Limb (tissue), 2 donors: ENCODE measurements around the gene IL10RB.
"Not testable (repeated sequence)": the region's sequence is repeated elsewhere in the genome, so short reads cannot be mapped to it uniquely, and the experiment has no call there.

ENCODE experiments used
- DNase-seq, 2 donors: peaks; one replicate each; pipeline ENCODE4 v3.0.0-alpha.2; 2016; ENCODE audit errors: extremely low spot score in 2 of 2

IL10RB gene

DNA sequence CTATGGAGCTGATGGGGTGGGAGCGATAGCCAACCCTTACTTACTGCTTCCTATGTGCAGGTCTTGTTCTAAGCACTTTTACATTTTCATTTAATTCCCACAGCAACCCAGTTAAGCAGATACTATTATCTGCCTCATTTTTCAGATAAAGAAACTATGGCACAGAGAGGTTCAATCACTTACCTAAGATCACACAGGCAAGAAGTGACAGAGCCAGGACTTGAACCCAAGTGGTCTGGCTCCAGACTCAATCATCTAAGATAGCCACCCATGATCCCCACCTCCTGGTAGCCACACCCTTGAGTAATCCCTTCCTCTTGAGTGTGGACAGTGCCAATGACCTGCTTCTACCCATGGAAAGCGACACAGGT lies 35.5 kb downstream of the IL10RB start:
- DNase-seq = no peak

DNA sequence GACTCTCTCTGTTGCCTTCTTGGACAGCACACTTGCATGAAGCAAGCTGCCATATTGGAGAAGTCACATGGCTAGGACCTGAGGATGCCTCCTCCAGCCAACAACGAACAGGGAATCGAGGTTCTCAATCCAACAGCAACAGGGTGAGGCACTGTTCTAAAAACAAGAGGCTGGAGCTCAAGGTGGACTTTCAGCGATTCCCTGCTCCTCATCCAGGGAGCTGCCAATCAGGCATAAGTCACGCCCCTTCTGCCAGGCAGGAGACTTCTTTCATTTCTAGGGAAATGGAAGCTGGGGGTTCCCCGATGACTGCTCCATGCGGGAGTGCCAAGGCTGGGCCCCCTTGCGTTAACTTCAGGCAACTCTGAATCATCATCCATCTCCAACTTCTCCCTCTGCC lies 35.9 kb downstream of the IL10RB start:
- no peak for DNase-seq

DNA sequence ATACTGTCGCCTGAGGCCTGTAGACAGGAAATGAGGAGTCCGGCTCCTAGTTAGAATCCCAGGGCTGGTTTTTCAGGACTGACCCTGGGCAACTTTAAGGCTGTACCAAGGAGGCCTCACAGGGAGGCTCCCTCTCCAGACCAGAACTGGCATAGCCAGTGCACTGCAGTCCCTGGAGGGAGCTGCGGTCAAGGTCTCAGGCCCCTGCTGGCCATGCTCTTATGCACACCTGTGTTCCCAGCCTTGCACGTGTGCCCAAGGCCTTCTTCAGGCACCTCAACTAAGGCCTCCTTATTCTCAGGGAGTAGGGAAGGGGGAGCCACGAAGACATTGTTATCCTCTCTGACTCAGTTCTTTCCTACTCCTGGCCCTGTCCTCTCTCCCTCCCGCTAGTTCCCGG lies 36.6 kb downstream of the IL10RB start:
- DNase-seq = no peak

DNA sequence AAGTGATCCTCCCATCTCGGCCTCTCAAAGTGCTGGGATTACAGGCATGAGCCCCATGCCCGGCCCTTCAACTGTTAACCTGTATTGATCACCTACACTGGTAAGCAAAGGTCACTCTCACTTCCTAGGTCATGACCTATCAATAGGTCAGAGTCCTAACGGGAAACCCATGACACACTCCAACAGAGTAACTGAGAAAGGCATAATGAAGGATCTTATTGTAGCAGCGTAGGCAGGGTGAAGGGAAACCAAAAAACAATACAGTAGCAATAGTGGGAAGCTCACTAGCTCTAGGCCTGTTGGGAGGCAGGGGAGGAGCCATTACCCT lies 39.1 kb downstream of the IL10RB start:
- DNase-seq = no peak

DNA sequence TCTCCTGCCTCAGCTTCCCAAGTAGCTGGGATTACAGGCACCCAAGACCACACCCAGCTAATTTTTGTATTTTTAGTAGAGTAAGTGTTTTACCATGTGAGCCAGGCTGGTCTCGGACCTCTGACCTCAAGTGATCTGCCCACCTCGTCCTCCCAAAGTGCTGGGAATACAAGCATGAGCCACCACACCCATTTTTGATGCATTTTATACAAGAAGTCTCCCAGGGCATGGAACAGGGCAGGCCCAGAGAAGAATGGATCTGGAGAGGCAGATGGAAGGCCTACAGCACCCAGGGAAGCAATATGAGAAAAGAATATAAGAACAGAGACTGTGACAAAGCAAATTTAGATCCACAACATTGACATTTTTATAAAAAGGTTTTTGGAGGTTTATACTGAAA lies 39.8 kb downstream of the IL10RB start:
- no peak for DNase-seq

DNA sequence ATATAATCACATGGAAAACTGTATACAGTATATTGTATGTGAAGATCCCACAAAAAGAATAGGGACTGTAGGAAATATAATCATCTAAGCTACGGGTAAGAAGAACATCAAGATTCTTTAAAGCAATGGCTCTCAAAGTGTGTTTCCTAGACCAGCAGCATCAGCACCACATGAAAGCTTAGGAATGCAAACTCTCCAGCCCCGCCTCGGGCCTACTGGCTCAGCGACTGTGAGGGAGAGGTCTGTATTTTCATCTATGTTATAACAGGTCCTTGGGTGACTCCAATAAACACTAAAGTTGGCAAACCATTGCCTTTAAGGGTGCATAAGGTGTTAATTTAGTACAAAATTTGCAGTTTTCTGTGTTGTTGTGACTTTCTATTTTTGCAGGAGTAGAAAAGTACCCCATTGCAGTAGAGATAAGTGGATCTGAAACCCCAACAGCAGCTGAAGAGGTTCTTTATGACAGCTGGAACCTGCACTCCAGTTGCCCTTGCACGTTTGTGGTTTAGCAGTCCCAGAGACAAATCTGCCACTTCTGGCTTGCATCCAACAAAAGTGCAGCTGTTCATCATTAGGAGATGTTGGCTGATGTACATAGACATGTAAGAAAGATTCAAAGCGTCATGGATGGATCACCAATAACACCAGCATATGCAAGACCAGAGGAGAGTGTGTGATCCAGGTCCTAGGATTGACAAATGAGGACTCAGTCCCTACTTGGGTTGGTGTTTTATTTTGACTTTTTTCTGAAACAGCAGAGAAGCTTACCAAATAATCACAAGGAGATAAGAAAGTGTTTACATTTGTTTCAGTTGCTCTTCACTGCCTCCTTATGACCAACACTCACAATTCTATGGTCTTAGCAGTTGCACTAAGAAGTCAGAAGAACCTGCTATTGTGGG lies 42.7 kb downstream of the IL10RB start:
- DNase-seq = peak; percentile 57 to 67

DNA sequence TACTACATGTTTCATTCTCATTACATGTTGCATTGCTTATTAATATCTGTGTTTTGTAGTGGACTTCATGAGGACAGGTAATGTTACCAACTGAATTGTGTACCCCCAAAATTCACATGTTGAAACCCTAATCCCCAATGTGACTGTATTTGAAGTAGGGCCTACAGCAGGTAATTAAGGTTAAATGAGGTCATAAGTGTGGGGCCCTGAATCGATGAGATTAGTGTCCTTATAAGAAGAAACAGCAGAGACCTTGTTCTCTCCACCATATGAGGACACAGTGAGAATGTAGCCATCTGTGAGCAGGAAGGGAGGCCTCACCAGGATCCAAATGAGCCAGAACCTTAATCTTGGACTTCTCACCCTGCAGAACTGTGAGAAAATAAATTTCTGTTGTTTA lies 43.6 kb downstream of the IL10RB start:
- no peak for DNase-seq

DNA sequence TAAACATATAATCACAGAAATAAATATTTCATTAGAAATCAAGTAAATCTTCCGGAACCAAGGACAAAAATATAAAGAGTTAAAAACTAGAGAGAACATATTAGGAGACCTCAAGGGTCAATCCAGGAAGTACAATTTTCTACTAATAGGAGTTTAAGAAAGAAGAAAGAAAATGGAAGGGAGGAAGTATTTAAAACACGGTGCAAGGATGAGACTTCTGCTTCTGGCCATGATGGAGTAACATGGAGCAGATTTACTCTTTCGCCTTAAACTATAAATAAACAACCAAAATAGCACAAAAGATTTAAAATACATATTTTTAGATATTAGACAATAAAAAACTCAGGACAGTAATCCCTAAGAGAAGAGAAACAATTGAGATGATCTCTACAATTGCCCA lies 46.0 kb downstream of the IL10RB start:
- DNase-seq = no peak

DNA sequence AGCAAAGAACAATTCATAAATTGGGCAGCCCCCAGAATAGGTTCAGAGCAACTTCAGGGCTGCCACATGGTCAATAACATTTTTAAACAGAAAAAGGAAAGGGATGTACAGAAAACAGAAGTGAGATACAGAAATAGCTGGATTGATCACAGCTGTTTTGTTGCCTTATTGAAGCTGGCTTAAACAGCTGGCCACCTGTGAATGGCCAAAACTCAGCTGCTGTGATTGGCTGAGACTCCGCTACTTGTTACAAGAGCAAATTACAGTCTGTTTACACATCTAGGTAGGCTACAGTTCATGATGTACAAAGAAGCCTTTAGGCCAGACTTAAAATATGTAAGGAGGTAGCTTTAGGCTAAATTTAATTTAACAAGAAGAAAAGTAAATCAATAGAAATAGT lies 47.0 kb downstream of the IL10RB start:
- DNase-seq = no peak

DNA sequence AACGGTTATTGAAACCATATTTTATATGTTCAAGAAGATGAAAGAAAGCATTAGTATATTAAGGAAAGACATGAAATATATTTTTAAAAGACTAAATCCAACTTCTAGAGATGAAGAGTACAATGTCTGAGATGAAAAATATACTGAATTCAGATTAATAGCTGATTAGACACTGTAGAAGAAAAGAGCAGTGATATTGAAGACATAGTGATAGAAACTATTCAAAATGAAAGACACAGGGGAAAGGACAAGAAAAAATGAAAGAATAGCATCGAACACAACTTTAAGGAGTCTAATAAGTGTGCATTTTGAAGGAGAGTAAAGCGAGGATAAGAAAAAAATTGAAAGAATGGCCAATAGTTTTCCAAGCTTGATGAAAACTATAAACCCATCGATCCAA lies 47.4 kb downstream of the IL10RB start:
- DNase-seq = no peak

DNA sequence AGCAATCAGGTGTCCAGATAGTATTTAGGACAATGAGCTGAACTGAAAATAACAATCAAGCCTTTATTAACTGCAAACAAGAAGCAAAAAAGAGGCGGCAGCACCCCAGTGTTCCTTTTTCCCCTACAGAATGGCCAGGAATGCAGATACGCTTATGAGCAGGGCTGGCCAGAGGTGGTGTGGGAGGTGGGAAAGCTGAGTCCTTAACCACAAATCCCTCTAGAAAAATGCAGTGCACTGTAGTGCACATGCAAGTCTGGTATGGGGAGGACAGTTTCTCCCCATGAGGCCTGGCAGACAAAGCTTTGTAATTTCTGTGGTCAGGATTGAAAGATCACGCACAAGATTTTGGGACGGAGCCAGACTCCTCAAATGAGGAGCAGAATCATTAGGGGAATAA lies 47.9 kb downstream of the IL10RB start:
- no peak for DNase-seq

DNA sequence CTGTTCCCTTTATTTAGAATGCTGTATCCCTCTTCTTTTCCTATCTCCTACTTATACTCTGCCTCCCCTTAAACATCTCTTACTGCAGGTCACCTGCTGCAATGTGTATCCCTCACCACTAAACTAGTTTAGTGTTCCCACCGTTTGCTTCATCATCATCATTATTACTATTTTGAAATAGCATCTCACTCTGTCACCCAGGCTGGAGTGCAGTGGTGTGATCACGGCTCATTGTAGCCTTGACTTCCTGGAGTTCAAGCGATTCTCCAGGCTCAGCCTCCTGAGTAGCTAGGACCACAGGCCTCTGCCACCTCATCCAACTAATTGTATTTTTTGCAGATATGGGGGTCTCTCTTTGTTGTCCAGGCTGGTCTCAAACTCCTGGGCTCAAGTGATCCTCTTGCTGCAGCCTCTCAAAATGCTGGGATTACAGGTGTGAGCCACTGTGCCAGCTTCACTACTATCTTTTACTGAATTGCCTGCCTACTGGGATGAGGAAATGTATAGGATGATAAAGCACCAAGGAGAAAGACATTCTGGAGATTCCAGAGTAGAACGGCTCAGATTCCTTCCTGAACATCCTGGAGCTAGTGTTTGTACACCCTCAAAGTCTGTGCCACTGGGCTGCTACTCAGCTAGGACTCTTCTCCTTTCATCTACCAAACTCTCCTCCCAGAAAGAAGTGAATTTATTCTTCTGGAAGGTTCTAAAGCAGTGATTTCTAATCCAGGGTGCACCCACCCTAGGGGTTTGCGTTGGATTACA lies 50.0 kb downstream of the IL10RB start:
- no peak for DNase-seq

DNA sequence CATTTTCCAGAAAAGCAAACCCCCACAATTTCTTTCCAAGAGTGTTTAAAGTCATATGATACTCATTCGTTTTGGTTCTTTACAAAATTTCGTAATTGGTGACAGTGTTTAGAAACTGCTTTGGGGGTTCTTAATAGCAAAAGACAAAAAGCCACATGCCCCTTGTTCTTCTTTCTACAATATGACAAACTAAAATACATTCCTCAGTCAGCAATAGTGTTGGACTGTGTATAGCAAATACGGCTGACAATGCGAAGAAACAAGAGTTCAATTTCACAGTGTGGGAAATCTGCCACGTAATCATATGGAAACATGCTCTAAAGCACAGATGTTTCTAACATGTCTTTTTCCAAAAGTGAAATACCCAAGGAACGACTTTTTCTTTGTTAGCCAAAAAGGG lies 51.0 kb downstream of the IL10RB start:
- peak in 1 of 2 donors; percentile 63 for DNase-seq

DNA sequence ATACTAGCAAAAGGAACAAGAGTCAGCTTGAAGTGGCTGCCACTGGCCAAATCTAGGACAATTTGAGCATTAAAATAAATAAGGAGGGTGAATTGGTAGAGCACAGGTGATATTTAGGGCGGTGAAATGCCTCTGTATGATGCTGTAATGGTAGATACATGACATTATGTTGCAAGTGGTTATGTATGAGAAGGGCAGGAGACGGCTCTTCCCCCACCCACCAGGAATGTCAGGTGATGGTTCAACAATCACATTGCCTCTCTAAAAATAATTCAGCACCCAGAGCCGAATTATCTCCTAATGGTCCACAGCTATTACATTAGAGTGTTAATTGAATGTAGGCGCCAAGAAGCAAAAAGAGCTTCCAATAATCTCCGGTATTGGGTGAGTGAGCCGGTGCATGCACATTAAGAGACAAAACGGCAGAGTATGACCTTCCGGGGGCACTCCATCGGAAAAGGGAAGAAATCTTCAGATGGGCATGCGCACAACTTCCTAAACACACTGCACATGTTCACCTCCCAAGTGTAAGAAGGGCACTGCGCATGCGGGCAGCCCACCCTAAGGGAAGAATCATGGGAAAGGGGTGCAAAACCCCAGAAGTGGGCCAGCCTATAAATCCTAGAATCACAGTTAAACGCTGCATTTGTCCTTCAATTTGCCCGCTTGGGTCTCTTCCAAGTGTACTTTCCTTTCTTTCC lies 51.8 kb downstream of the IL10RB start:
- no peak for DNase-seq

DNA sequence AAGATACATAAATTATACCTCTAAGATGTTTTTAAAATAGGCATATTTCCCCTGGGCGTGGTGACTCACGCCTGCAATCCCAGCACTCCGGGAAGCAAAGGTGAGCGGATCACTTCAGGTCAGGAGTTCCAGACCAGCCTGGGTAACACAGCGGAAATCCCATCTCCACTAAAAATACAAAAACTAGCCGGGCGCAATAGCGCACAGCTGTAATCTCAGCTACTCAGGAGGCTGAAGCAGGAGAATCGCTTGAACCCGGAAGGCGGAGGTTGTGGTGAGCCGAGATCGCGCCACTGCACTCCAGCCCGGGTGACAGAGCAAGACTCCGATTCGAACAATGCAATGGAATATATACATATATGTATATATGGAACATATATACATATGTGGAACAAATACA lies 54.8 kb downstream of the IL10RB start:
- not testable (repeated sequence) for DNase-seq

DNA sequence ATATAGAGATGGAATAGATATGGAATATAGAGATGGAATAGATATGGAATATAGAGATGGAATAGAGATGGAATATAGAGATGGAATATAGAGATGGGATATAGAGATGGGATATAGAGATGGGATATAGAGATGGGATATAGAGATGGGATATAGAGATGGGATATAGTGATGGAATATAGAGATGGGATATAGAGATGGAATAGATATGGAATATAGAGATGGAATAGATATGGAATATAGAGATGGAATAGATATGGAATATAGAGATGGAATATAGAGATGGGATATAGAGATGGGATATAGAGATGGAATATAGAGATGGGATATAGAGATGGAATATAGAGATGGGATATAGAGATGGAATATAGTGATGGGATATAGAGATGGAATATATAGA lies 57.4 kb downstream of the IL10RB start:
- DNase-seq = not testable (repeated sequence)

DNA sequence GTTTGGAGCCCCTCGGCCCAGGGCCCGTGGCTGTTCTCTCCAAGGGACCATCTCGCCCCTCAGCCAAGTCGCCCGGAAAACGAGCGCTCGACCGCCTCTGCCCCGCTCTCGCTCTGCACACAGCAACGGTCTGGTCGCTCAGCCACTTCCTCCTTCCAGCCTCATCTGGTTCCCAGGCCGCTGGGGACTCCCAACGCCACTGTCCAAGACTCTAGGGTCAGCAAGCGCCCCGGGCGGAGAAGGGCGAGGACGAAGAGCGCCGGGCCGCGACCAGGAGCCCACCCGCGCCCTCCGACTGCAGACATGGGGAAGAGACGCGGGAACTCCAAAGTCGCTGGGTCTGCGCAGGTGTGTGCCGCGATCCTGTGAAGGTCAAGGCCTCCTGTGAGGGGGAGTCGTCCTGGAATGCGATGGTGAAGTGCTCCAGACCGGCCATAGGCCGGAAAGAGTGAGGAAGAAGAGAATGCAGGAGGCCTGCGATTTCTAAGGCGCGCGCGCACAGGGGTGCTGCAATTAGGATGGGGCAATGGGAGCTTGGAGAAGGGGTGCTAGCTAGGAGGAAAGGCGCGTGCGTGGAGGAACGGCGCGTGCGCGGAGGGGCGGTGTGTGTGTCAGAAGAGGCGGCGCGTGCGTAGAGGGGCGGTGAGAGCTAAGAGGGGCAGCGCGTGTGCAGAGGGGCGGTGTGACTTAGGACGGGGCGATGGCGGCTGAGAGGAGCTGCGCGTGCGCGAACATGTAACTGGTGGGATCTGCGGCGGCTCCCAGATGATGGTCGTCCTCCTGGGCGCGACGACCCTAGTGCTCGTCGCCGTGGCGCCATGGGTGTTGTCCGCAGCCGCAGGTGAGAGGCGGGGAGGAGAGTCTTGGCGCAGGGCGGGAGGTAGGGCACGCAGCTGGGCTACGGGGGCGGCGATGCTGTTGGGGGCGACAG lies 58.4 kb downstream of the IL10RB start, which contains the start of gene IFNAR1:
TSS of gene IFNAR1 (plus strand) at position 680 of the 931 bp plus-strand sequence. CDS start at position 766, 86 bp downstream.
- DNase-seq = peak; percentile 100

DNA sequence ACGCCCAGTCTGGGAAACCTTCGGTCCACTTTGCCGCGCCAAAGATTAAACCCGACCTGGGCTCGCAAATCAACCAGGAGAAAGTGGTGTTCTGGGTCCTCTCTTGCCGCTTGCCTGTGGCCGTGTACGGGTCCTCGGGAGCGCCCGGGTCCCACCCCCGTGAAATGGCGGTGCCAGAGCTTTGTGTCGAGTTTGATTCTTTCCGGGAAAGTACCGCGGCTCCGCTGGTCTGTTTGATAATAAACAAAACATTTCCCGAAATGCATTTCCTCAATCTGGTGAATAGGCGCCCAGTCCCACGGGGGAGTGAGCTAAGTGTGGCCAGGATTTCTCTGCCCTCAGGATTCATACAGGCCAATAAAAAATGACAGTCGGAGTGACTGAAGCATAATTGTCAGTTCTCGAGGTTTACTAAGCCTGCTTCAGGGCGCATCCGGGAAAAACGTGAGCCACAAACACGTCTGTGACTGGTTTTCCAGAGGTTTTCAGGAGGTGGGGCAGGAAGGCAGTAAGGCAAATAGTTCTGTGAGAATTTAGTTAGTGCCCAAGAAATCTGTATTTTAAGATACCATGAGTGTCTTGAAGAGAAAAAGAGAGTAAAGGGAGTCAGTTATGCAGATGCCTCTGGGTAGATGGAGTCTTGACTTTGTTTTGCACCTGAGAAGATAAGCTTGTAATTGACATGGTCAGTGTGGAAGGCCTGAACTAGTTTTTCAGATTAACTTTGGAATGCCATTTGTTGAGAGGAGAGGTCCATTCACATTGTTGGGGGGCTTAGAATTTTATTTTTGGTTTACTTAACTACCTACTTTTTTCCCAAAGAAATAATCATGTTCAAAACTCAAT lies 59.3 kb downstream of the IL10RB start:
- DNase-seq = peak; percentile 56 to 77

DNA sequence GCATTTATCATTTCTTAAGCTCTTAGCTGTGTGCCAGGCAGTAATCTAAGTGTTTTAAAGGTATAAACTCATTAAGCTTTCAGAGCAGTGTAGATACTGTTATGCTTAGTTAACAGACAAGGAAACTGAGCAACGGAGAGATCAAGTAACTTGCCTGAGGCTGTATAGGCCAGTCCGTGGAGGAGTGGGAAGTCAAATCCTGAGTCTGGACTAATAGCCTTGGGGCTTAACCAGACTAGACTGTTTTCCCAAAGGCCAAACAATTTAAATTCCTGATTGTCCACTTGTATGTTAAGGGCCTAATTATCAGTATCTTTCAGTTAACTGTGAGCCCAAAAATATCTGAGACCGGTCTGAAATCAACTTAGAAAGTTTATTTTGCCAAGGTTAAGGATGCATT lies 61.2 kb downstream of the IL10RB start:
- no peak for DNase-seq

DNA sequence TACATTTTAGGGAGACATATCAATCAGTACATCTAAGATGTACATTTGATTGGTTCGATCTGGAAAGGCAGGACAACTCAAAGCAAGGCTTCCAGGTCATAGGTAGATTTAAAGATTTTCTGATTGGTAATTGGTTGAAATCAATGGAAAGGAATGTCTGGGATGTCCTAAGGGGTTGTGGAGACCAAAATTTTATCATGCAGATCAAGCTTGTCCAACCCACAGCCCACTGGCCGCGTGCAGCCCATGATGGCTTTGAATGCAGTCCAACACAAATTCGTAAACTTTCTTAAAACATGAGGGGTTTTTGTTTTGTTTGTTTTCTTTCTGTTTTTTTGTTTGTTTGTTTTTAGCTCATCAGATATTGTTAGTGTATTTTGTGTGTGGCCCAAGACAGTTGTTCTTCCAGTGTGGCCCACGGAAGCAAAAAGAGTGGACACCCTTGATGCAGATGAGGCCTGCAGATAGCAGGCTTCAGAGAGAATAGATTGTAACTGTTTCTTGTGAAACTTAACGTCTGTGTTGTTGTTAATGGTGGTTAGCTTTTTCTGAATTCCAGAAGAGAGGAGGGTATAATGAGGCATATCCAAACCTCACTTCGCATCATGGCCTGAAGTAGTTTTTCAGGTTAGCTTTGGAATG lies 61.7 kb downstream of the IL10RB start:
- DNase-seq = no peak
